SU-DHL-6 (cell line): Measurements from ENCODE around the gene XKR7.

Experiments
- H2AFZ ChIP-seq: fragments of 200-600 bp; sonication (generic); 2 replicates; pipeline ENCODE4 v1.6.1; 2014; ENCODE audit warnings: low read depth, mild to moderate bottlenecking, moderate library complexity, mixed read lengths, antibody characterized with exemption, low read length; ENCODE audit not compliant: severe bottlenecking
- H3F3A ChIP-seq: fragments of 200-600 bp; shearing (Covaris generic); 2 replicates; pipeline ENCODE4 v1.6.0; 2016; ENCODE audit warnings: antibody characterized with exemption, mild to moderate bottlenecking; ENCODE audit not compliant: insufficient read depth
- H3K27ac ChIP-seq: fragments of 200-600 bp; sonication (generic); 2 replicates; pipeline ENCODE4 v1.5.1; 2016; ENCODE audit warnings: low read depth, mild to moderate bottlenecking, low read length, moderate library complexity, mixed read lengths
- H3K27me3 ChIP-seq: fragments of 200-600 bp; sonication (generic), shearing (Covaris generic); 2 replicates; pipeline ENCODE4 v1.6.0; 2014; ENCODE audit warnings: mild to moderate bottlenecking, low read length
- H3K36me3 ChIP-seq: fragments of 200-600 bp; sonication (generic); 2 replicates; pipeline ENCODE4 v1.6.1; 2014; ENCODE audit warnings: mild to moderate bottlenecking, low read length, mixed read lengths
- H3K4me2 ChIP-seq: fragments of 300-600, 200-600 bp; shearing (Covaris generic), sonication (generic); 2 replicates; pipeline ENCODE4 v1.6.0; 2014; ENCODE audit warnings: low read length, low read depth, mild to moderate bottlenecking; ENCODE audit not compliant: poor library complexity, severe bottlenecking
- H3K4me3 ChIP-seq: fragments of 200-600 bp; sonication (generic); 2 replicates; pipeline ENCODE4 v1.5.1; 2014; ENCODE audit warnings: antibody characterized with exemption, low read length, mild to moderate bottlenecking, mixed read lengths; ENCODE audit not compliant: insufficient read depth, poor library complexity, severe bottlenecking
- H3K79me2 ChIP-seq: fragments of 200-600 bp; sonication (generic); 2 replicates; pipeline ENCODE4 v1.6.1; 2014; ENCODE audit warnings: mild to moderate bottlenecking, low read length, moderate library complexity; ENCODE audit not compliant: insufficient read depth
- H3K9ac ChIP-seq: fragments of 200-600 bp; sonication (generic); 2 replicates; pipeline ENCODE4 v1.7.0; 2014; ENCODE audit warnings: mild to moderate bottlenecking, low read length
- H3K9me2 ChIP-seq: fragments of 200-600 bp; sonication (generic); replicated peaks from 2 replicates; pipeline ENCODE4 v1.6.1; 2014; ENCODE audit warnings: low read length; ENCODE audit not compliant: insufficient read depth
- H3K9me3 ChIP-seq: fragments of 200-600 bp; sonication (generic); 2 replicates; pipeline ENCODE4 v1.6.1; 2014; ENCODE audit warnings: low read length, mixed read lengths; ENCODE audit not compliant: insufficient read depth
- H4K20me1 ChIP-seq: fragments of 200-600 bp; sonication (generic); 2 replicates; pipeline ENCODE4 v1.6.1; 2014; ENCODE audit warnings: low read depth, mild to moderate bottlenecking, antibody characterized with exemption, low read length, moderate library complexity, mixed read lengths
- EZH2phosphoT487 ChIP-seq: fragments of 200-600 bp; sonication (generic), shearing (Covaris generic); conservative IDR thresholded peaks from 2 replicates; pipeline ENCODE4 v1.6.1; 2018; ENCODE audit warnings: mild to moderate bottlenecking, antibody characterized with exemption, low read length, moderate library complexity, mixed read lengths
- TF ChIP-seq, protein P1 (sequence below): fragments of 200-600 bp; sonication (generic); IDR thresholded peaks from one replicate; pipeline ENCODE4 v1.5.1; 2017; ENCODE audit warnings: antibody characterized with exemption, mild to moderate bottlenecking, low read length, moderate library complexity; ENCODE audit not compliant: insufficient read depth, poor library complexity, severe bottlenecking

XKR7 gene

DNA sequence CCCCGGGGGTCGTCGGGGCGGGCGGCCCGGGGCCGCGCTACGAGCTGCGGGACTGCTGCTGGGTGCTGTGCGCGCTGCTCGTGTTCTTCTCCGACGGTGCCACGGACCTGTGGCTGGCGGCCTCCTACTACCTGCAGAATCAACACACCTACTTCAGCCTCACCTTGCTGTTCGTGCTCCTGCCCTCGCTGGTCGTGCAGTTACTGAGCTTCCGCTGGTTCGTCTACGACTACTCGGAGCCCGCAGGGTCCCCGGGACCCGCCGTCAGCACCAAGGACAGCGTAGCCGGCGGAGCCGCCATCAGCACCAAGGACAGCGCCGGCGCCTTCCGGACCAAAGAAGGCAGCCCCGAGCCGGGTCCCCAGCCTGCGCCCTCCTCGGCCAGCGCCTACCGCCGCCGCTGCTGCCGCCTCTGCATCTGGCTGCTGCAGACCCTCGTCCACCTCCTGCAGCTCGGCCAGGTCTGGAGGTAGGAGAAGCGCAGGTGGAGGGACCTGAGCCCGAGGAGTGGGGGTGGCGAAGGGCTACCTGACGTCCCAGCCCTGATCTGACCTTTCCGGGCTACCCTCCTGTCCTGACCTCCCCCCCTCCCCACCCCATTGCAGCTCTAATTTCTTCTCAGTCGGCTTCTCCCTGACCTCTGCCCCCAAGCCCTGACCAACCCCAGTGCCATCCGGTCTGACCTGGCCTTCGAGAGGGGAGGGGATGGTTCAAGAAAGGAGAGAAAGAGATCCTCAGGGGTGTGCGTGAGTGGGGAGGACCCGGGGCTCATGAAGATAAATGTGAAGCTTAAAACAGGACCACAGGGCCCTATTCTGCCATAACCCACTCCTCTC lies 558 bp downstream of the XKR7 start:
- Histone ChIP-seq H3K9ac (no peak overlapping the region), H2AFZ (no peak overlapping the region), H4K20me1 (no peaks in the 10 kb centered on the region), H3K36me3 (no peaks in the 10 kb centered on the region), H3K4me2 (no peak overlapping the region), H3K9me2 (no peaks in the 10 kb centered on the region), H3K4me3 (no peak overlapping the region), H3K9me3 (no peaks in the 10 kb centered on the region), H3K27me3 (no peaks in the 10 kb centered on the region), H3K79me2 (no peaks in the 10 kb centered on the region), H3F3A (no peaks in the 10 kb centered on the region), H3K27ac (no peak overlapping the region)
- TF ChIP-seq EZH2phosphoT487: no peak
- TF ChIP-seq, protein P1, sequence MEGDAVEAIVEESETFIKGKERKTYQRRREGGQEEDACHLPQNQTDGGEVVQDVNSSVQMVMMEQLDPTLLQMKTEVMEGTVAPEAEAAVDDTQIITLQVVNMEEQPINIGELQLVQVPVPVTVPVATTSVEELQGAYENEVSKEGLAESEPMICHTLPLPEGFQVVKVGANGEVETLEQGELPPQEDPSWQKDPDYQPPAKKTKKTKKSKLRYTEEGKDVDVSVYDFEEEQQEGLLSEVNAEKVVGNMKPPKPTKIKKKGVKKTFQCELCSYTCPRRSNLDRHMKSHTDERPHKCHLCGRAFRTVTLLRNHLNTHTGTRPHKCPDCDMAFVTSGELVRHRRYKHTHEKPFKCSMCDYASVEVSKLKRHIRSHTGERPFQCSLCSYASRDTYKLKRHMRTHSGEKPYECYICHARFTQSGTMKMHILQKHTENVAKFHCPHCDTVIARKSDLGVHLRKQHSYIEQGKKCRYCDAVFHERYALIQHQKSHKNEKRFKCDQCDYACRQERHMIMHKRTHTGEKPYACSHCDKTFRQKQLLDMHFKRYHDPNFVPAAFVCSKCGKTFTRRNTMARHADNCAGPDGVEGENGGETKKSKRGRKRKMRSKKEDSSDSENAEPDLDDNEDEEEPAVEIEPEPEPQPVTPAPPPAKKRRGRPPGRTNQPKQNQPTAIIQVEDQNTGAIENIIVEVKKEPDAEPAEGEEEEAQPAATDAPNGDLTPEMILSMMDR: no peak

DNA sequence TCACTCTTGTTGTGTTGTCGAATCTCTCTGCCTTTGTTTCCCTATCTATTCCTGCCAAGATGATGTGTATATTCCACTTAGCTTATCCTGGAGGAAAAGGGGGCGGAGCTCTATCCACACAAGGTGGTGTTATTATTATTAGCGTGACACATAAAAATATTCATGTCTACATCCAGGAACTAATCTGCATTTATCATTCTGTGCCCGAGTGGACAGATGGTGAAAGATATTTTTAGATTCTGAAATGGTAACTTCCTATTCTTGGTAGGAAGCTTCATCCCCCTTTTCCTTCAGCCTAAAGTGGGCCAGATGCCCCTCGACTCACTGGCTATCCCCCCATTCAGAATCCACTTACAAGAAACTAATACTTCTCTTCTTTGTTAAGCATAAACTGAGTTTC lies 2.0 kb downstream of the XKR7 start:
- Histone ChIP-seq H3K27ac (no peak overlapping the region), H3K79me2 (no peaks in the 10 kb centered on the region), H3K27me3 (no peaks in the 10 kb centered on the region), H3F3A (no peaks in the 10 kb centered on the region), H3K9ac (no peak overlapping the region), H2AFZ (no peak overlapping the region), H3K4me2 (no peak overlapping the region), H3K9me2 (no peaks in the 10 kb centered on the region), H3K36me3 (no peaks in the 10 kb centered on the region), H4K20me1 (no peaks in the 10 kb centered on the region), H3K9me3 (no peaks in the 10 kb centered on the region), H3K4me3 (no peak overlapping the region)
- TF ChIP-seq, protein P1: no peak
- TF ChIP-seq EZH2phosphoT487: no peak

DNA sequence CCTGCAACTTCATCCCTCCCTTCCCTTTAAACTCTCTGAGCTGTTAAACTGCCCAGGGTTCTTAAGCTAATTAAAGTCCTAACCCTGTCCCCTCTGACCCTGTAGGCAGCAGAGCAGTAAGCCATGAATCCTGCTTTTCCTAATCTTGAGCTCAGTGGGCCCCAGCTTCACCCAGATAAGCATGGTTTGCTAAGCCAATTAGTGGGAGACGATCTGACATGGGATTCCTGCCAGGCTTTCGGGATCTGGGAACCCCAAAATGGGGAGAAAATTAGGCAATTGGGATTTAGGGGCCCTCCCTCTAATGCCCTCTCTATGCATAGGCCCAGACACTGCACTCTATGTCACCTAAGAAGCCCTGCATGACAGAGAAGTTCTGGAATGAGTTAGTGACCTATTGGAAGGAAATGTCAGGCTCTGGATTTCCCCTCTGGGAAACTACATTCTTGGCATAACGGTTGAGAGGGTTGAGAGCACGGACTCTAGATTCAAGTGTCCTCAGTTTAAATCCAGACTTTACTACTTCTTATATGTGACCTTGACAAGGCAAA lies 4.6 kb downstream of the XKR7 start:
- TF ChIP-seq, protein P1: no peak
- TF ChIP-seq EZH2phosphoT487: no peak
- Histone ChIP-seq H3F3A (no peaks in the 10 kb centered on the region), H3K4me2 (no peak overlapping the region), H2AFZ (no peak overlapping the region), H4K20me1 (no peaks in the 10 kb centered on the region; the same call in 1 of the 2 replicates), H3K4me3 (no peak overlapping the region), H3K9me3 (no peaks in the 10 kb centered on the region), H3K27ac (no peak overlapping the region), H3K36me3 (no peaks in the 10 kb centered on the region), H3K79me2 (no peaks in the 10 kb centered on the region), H3K27me3 (no peaks in the 10 kb centered on the region), H3K9me2 (no peaks in the 10 kb centered on the region), H3K9ac (no peak overlapping the region)
